G401.6 (cell line): ENCODE measurements around the gene CARD9.
A peak's percentile ranks its signal among the peaks of the same experiment; 100 is the strongest.

Source experiments
- FAIRE-seq: peaks from 2 replicates; lab custom pipeline; 2012; peaks lifted over from hg19 to GRCh38; lab: Jason Lieb, UNC

CARD9 gene

GRCh38 chr9:136347472-136348256 is 25.8 kb downstream of the CARD9 start:
- FAIRE-seq, result no peak

- no peak for FAIRE-seq
Observed at GRCh38 chr9:136346927-136347465, 26.5 kb downstream of the CARD9 start.

- FAIRE-seq, result no peak
Observed at GRCh38 chr9:136346157-136346481, 27.4 kb downstream of the CARD9 start.

GRCh38 chr9:136345281-136346156 is 27.9 kb downstream of the CARD9 start:
- FAIRE-seq, result no peak

- FAIRE-seq, result no peak
Observed at GRCh38 chr9:136344544-136345280, 28.8 kb downstream of the CARD9 start.

- FAIRE-seq, result no peak
Observed at GRCh38 chr9:136343884-136344269, 29.6 kb downstream of the CARD9 start.

- no peak for FAIRE-seq
Observed at GRCh38 chr9:136343121-136343883, 30.2 kb downstream of the CARD9 start.

- peak; percentile 88 for FAIRE-seq
Observed at GRCh38 chr9:136342181-136343120, 31.0 kb downstream of the CARD9 start.

GRCh38 chr9:136341769-136342168 is 31.7 kb downstream of the CARD9 start:
- no peak for FAIRE-seq

- no peak for FAIRE-seq
Observed at GRCh38 chr9:136341042-136341655, 32.3 kb downstream of the CARD9 start.

GRCh38 chr9:136340356-136341041 is 33.0 kb downstream of the CARD9 start:
- no peak for FAIRE-seq

- FAIRE-seq, result no peak
Observed at GRCh38 chr9:136339958-136340310, 33.5 kb downstream of the CARD9 start.

GRCh38 chr9:136339173-136339957 is 34.1 kb downstream of the CARD9 start:
- FAIRE-seq, result peak; percentile 88

- FAIRE-seq, result no peak
Observed at GRCh38 chr9:136338511-136338910, 35.0 kb downstream of the CARD9 start.

- no peak for FAIRE-seq
Observed at GRCh38 chr9:136337416-136338395, 35.8 kb downstream of the CARD9 start.

- no peak for FAIRE-seq
Observed at GRCh38 chr9:136336881-136337280, 36.6 kb downstream of the CARD9 start.

GRCh38 chr9:136336156-136336870 is 37.2 kb downstream of the CARD9 start:
- no peak for FAIRE-seq
